GM19395 (cell line): Measurements from ENCODE around the gene ZNF580.

ENCODE experiments used
- ATAC-seq: cut with Tn5 transposase; IDR thresholded peaks from one replicate; pipeline ENCODE4 v1.9.1; 2021; ENCODE audit warnings: mild to moderate bottlenecking, moderate library complexity; ENCODE audit not compliant: unreplicated experiment

Gene ZNF580

DNA sequence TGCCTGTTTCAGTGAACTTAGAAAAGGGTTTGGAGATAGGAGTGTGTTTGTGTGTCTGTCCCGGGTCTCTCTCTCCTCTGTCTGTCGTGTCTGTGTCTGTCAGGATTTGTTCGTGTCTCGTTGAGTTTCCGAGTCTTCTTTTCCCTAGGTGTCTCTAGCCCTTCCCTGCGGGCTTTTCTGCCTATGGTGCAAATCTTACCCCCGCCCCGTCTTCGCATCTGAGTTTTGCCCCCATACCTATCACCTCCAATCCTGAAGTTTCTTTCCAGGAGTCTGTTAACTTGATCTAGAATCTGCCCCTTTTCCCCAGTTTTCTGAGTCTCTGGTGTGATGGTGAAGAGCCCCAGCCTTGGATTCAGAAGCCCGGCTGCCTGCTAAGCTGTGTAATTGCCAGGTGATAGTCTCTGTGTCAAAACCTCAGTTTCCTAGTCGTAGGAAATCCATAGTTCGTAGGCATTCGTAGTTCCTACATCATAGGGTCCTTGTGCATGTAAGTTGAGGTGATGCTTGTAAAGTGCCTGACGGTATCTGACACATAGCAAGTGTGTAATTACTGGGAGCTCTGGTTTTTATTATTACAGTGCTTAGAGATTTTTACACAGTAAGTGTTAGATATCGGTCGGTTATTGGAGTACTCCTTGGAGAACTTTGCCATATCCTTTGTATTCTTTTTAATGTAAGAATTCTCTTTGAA, 35.0 kb downstream of the ZNF580 start:
- ATAC-seq = no peak

DNA sequence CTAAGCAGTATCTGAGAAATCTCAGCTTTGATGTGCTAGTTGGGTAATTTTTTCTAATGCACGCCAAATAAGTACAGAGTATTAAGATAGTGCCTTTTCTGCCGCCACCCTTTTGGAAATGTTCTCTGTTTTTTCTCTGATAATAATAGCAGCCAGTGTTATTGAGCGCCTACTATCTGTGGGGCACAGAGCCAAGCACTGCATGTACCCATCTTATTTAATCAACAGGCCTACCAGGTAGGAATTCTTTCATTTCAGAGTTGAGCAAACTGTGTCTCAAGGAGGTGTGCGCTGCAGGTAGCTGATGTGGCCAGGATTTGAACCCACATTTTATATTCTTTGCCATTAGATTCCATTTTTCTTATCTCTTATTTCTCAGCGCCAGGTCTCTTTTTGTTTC, 35.6 kb downstream of the ZNF580 start:
- no peak for ATAC-seq

DNA sequence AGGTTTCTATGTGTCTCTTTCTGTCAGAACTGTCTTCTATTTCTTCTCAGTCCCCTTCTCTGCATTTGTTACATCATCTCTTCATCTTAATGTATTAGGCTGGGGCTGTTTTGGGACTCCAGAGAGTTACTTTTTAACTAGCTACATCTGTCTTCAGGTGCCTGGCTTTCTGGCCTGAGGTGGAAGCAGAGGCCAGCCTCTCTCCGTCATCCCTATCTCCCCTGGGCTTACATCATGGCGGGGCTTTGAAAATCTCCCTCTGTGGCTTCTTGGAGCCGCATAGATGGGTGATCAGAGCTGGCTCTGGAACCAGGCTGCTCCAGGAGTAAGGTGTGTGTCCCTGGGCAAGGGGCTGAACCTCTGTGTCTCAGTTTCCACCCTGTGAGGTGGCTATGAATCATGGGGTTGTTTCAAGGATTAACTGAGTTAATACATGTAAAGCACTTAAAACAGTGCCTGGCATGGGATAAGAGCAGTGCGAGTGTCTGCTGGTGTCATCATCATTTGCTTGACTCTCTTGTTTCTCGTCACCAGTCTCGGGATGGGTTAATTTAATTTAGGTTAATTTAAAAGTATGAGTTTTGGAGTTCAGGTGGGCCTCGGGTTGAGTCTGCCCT, 36.2 kb downstream of the ZNF580 start:
- no peak for ATAC-seq

DNA sequence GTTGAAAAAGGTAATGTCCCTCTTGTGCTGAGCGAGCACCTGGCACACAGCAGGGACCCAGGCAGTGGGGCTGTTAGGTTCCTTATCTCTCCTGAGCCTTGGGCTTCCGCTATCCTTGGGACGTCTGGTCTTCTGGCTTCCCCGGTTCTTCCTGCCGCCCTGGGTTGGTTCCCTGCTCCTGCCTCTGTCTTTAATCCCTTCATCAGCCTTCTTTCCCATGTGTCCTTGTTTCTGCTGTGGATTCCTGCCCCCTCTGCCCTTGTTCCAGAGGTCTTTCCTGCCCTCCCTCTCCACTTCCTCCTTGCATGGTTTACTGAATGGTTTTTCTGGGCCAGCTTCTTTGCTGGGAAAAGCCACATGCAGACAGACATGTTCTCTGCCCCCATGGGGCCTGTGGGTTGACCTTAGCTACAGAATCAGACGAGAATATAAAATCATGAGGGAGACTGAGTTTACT, 36.8 kb downstream of the ZNF580 start:
- ATAC-seq = peak; percentile 2

DNA sequence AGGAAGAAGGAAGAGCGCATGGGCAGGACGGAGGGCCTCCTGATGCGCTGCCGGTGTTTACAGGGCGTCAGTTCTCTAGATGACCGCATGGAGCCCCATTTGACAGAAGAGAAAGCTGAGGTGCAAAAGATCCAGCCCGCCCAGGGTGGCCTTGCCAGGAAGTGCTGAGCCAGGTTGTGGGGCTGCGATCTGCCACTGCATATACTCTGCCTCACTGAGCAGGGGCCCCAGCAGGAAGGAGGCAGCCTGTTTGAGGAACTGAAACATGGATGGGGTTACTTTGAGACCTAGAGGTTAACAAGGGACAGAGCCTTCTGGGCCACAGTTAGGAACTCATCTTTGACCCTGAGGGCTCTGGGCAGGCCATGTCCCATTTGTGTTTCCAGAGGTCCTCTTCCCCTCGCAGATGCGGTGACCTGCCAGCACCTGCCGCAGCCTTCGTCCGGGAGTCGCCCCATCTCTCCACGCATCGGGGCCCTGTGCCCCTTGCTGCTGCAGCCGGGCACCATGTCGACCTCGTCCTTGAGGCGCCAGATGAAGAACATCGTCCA, 37.4 kb downstream of the ZNF580 start:
- peak; percentile 83 for ATAC-seq

DNA sequence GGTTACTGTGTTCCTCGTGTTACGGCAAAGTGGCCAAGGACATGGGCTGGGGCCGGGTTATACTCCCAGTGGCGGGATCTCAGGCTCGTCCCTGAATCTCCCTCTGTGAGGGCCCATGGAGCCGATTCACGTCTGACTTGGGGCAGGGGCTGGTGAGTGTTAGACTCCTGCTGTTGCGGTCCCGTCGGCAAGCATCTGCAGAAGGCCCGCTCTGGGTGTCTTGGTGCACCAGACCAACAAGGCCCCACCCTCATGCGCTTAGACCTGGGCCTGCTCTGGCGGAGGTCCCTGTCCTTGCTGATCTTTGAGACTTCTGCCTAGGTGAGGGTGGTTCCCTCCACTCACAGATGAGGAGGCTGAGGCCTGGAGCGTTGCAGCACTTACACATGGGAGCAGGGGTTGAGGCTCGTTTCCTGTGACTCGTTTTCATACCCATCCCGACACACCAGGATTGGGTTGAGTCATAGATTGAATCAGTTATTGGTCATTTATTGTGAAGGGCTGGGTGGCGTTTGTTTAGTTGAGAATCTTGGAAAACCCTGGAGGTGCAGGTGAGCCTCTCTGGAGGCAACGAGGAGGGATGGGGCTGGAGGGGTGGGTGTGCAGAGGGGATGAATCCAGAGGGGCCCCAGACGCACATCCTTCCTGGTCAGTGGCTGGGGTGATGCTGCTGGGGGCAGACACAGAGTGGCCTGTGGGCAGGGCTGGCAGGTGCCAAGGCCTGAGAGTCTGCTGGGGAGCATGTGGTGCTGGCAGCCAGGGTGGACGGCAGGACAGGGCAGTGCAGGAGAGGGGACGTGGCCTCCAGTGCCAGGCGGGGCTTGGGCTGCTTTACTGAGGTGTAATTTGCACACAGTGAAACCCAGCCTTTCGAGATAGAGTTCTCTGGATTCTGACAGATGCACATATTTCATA, 38.8 kb downstream of the ZNF580 start:
- no peak for ATAC-seq

DNA sequence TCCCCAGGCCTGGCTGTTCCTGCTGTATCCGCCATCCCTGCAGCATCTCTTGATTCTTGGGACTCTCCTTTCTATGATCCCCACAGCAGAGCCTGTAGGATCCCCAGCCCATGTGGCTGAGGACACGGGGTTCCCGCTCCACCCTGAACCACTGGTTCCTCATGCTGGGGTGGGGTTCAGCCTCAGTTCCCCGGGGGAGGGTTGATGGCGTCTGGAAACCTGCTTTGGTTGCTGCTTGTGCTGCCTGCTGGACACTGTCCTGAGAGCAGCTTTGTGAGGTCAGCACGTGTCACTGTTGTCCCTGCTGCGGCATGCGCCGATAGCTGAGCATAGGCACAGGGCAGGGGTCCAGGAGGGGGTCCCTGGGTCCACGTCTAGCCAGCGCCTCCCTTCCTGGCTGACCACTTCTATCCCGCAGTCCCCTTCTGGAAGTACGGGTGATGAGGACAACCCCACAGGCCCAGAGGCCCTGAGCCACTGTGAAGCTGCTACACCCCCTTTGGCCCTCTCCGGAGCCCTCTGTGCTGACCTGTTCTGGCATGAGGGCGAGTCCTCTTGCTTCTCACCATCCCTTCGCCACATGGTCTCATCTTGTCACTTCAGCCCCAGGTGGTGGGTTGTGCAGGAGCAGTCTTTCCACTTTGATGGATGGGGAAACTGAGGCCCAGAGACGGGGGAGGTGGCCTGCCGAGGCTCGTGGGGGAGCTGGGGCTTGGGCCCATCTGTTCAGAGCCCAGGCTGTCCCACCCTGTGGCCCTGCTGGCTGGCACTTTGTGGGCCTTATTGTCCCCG, 39.7 kb downstream of the ZNF580 start:
- ATAC-seq = no peak

DNA sequence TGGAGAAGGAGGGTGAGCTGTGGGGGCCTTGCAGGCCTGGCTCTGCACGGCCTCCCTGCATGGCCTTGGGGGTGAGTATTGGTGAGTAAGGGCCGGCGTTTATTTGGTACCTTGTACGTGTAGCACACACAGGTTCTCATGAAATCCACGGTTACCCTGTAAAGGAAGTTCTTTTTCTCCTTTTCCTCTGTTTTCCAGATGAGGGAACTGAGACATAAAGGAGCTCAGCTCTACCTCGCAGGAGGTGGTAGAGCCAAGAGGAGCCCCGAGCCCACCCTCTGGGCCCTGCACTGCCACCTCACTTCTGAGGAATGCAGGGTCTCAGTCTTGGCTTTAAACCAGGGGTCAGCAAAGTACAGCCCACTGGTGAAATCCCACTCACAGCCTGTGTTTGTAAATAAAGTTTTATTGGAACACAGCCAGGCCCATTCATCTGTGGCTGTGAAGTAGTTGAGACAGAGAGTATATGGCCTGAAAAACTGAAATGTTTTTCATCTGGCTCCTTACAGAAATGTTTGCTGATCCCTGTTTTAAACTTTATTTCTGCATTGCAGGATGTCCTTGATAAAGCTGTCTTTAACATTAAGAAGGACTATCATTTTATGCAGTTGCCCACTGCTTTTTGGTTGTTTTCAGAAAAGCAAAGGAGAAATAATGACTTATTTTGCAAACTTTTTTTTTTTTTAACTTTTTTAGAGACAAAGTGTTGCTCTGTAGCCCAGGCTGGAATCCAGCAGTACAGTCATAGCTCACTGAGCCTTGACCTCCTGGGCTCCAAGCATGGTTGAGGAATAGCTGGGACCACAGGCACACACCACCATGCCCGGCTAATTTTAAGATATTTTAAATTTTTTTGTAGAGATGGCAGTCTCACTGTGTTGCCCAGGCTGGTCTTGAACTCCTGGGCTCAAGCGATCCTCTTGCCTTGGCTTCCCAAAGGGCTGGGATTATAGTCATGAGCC, 40.6 kb downstream of the ZNF580 start:
- no peak for ATAC-seq

DNA sequence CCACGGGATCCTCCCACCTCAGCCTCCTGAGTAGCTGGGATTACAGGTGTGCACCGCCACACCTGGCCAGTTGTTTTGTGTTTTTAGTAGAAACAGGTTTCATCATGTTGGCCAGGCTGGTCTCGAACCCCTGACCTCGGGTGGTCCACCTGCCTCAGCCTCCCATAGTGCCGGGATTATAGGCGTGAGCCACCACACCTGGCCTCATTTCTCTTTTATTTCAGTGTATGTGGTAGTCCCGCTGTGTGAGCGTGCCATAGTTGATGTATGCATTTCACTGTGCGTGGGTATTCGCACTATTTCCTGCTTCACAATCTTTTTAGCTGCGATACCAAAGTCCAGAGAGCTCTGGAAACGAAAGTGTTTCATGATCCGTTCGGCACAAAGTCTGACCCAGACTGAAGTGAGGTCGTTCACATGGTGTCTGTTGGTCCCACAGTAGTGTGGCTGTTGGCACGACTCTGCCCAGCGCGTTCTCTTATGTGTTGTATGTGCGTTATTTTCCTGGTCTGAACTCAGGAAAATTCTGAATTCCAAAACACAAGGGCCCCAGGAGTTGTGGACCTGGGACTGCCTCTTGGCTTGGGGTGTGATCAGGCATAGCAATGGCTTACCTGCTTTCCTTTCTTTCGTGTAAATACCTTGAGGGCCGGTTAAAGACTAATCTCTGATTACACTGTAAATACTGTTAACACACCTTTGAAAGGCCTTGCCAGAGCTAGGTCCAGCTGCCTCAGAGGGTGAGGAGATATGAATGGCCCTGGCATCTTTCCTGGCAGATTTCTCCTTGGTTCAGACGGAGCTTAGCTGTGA, 42.9 kb downstream of the ZNF580 start:
- ATAC-seq = no peak

DNA sequence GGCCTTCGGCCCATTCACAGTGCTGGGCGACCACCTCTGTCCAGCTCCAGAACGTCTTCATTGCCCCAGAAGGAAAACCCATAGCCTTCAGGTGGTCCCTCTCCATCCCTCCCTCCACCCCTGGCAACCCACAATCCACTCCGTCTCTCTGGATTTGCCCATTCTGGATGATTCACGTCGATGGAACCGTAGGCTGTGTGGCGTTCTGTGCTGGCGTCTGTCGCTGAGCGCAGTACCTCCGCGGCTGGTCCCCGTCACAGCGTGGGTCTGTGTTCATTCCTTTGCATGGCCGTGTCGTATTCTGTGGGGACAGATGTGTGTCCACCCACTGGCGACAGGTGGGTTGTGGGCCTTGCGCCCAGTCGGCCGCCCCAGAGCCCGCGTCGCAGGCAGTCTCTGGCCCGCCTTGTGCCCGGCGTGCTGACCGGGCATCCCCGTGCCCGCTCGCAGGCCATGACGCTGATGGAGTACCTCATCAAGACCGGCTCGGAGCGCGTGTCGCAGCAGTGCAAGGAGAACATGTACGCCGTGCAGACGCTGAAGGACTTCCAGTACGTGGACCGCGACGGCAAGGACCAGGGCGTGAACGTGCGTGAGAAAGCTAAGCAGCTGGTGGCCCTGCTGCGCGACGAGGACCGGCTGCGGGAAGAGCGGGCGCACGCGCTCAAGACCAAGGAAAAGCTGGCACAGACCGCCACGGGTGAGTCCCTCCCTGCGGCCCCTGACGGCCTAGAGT, 44.3 kb downstream of the ZNF580 start:
- no peak for ATAC-seq

DNA sequence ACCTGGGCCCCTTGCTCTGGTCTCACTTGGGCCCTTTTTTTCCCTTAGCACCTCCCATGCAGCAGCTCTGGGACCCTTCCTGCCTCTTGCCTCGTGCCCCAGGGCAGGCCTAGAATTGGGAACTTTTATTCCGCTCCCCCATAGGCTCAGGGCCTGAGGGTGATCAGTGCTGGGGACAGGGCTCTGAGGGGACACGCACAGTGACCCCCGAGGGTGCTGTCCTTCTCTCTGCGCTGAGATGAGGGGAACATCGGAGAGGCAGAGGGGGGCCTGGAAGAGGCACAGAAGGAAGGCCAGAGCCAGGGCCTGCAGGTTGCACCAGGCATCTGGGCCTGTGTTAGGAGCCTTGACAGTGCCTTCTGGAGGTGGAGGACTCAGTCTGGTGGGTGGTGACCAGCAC, 45.0 kb downstream of the ZNF580 start:
- no peak for ATAC-seq

DNA sequence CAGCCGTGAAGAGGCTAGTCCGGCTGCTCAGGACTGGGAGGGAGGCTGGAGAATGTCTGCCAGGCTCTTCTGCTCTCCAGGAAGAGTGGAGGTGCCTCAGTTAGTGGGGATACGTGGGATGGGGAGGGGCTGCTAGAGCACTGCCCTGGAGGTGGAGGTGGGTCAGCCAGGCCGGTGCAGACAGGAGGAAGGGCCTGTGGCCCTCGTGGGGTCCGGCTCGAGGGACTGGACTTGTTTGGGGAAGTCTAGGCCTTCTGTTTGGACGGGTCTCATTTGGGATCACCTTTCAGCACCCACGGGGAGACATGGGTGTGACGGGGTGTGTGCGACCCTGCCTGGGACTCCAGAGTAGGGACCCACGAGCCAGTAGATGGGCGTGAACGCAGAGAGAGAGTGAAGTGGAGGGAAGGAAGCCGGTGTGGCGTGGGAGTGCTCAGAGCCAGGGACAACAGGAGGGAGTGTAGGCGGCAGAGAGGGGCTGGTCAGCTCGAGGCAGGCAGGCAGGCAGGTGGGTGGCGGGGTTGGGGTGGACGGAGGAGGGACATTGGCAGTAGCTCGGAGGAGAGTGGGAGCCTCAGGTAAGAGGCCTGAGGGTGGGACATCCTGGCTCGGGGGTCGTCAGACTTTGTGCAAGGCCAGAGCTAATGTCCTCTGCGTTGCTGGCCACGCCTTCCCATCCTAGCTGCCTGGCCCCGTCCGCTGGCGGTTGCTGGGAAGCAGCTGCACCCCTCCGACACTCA, 45.7 kb downstream of the ZNF580 start:
- no peak for ATAC-seq

DNA sequence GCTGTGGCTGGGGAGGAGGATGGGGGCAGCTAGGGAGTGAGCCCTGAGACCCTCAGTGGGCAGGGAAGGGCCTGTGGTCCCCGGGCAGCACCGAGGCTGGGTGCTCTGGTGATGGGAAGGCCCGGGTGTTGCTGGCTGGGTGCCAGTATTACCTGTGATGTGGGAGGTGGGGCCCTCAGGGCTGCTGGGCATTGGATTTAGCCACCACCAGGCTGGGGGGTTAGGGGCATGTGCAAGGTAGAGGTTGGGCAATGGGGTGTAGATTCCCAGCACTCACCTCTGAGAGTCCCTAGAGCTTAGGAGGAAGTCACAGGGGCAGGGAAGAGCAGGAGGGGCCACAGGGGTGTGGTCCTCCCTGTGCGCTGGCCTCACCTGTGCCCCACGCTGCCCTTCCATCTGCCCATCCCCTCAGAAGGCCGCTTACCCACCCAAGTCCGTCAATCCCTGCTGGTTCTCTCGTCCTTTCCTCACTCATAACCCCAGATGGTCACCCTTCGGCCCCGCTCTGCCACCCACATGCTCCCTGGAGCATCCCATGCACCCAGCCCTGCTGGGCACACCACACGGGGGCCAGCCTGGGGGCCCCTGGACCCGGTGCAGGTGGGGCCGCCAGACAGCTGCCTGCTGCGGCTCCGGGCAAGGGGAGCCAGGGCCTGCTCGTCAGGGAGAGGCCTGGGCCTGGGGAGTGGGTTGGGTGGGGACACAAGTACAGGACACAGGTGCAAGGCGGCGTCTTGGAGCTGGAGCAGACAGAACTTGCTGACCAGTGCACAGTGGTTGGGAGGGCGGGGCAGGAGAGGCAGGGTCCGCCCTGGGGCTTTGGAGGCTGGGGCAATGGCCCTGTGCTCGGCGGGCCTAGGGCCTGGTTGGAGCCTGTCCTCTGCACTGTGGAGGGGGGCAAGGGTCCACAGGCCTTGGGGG, 46.7 kb downstream of the ZNF580 start:
- ATAC-seq = no peak

DNA sequence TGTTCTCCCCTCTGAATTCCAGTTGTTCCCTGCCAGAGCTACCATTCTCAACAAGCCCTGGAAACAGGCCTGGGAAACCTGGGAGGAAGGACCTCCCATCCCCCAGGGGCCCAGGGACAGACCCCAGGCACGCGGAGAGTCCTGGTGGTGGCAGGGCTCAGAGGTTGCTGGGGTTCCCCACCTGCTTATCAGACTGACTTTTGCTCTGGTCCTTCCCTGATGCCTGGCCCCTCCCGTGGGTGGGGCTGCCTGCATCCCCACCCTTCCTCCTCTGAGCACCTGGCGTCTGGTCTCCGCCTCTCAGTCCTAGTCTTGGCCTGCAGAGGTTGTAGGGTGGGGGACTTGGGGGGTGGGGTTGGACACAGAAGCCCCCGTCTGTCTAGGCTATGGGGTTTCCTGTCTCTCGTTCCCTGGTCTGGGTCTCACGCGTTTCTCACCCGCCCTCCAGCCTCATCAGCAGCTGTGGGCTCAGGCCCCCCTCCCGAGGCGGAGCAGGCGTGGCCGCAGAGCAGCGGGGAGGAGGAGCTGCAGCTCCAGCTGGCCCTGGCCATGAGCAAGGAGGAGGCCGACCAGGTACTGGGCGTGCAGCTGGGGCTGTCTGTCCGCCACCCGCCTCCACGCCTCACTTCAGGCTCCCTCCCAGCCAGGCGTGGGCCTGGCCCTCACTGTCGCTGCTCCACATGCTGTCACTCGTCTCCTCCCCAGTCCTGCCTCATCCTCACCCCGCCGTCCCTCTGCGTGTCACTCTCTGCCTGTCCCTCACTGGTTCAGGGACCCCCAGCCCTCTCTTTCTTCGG, 47.8 kb downstream of the ZNF580 start:
- no peak for ATAC-seq

DNA sequence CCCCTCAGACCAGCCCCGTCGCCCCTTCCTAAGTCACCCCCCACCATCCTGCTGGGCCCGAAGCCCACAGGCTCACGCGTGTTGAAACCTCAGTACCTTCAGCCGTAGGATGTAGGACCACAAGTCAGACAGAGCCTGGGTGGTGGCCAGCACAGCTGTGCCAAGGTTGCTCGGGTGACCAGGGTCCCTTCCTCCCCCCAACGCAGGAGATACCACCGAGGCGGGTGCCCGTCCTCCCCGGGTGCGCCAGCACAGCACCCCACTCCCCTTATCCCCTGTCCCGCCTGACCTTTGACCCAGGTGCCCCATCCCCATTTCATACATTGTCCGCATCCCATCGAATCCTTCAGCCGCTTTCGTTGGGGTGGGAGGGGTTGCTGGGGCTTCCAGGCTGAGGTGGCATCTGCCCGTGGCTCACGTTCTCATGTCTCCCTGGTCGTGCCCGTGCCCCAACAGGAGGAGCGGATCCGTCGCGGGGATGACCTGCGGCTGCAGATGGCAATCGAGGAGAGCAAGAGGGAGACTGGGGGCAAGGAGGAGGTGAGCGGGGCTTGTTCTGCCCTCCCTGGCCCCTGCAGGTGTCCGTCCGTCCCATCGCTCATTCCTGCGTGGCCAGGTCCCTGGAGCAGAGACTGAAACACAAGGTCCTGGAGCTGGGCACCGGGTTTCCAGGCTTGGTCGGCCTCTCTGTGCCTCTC, 48.8 kb downstream of the ZNF580 start:
- ATAC-seq = no peak
